GM12878 (cell line): ENCODE measurements around the gene IFI6.

Experiments used
- TF ChIP-seq, protein P1 (sequence below), 3 experiments: IDR thresholded peaks in 2 of 3; conservative IDR thresholded peaks in 1 of 3; 2 replicates each; pipeline ENCODE4 v1.5.1; 2011; ENCODE audit warnings: low read depth in 3 of 3, low read length in 3 of 3, mild to moderate bottlenecking in 3 of 3, control low read depth in 2 of 3, moderate library complexity in 2 of 3, inconsistent platforms in 1 of 3, mixed read lengths in 1 of 3; ENCODE audit not compliant: control insufficient read depth in 2 of 3, insufficient read depth in 1 of 3; ENCODE audit errors: extremely low read depth in 1 of 3
- TF ChIP-seq, protein P2 (sequence below): fragments of 450-650 bp; IDR thresholded peaks from 2 replicates; pipeline ENCODE4 v1.6.1; 2016; ENCODE audit warnings: mild to moderate bottlenecking

DNA sequence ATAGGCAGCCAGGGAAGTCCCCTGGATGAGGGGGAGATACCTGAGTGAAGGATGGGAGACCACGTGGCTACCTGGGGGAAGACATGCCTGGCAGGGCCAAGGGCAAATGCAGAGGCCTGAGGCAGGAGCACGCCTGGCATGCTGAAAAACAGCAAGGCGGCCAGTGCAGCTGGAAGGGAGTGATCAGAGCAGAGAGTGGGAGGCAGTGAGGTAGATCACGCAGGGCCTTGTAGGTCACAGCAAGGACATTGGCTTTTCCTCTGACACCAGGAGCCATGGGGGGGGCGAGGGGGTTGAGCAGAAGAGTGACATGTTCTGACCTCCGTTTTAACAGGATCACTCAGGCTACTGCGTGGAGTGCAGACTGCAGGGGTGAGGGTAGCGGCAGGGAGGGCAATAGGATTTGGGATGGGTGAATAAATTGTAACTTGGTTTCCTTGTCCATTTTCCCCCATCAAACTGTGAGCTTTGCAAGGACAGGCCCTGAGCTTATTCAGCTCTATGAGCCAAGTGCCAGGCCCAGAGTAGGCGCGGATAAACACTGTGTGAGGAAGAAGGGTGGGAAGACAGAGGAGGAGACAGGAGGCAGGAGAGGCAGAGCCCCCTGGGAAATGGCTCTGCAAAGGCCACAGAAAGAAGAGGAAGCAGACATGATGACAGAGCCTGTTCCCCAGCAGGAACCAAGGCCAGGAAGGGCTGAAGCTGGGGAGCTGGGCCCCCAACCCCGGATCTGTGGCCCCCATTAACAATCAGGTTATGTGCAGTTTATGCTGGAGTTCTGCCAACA lies 16.6 kb downstream of the IFI6 start:
- TF ChIP-seq, protein P1, sequence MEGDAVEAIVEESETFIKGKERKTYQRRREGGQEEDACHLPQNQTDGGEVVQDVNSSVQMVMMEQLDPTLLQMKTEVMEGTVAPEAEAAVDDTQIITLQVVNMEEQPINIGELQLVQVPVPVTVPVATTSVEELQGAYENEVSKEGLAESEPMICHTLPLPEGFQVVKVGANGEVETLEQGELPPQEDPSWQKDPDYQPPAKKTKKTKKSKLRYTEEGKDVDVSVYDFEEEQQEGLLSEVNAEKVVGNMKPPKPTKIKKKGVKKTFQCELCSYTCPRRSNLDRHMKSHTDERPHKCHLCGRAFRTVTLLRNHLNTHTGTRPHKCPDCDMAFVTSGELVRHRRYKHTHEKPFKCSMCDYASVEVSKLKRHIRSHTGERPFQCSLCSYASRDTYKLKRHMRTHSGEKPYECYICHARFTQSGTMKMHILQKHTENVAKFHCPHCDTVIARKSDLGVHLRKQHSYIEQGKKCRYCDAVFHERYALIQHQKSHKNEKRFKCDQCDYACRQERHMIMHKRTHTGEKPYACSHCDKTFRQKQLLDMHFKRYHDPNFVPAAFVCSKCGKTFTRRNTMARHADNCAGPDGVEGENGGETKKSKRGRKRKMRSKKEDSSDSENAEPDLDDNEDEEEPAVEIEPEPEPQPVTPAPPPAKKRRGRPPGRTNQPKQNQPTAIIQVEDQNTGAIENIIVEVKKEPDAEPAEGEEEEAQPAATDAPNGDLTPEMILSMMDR (IDR thresholded peaks at IDR 0.05 in 2 of 3, conservative IDR thresholded peaks at IDR 0.05 in 1 of 3; ENCODE audit: control insufficient read depth in 2 of 3, extremely low read depth in 1 of 3, insufficient read depth in 1 of 3, low read depth in 3 of 3, low read length in 3 of 3): no peak
- TF ChIP-seq, protein P2, sequence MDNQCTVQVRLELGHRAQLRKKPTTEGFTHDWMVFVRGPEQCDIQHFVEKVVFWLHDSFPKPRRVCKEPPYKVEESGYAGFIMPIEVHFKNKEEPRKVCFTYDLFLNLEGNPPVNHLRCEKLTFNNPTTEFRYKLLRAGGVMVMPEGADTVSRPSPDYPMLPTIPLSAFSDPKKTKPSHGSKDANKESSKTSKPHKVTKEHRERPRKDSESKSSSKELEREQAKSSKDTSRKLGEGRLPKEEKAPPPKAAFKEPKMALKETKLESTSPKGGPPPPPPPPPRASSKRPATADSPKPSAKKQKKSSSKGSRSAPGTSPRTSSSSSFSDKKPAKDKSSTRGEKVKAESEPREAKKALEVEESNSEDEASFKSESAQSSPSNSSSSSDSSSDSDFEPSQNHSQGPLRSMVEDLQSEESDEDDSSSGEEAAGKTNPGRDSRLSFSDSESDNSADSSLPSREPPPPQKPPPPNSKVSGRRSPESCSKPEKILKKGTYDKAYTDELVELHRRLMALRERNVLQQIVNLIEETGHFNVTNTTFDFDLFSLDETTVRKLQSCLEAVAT: 0 out of 2 replicates have a peak, but pooled peaks have one; percentile 51
